ENCODE data around the gene GLB1L2.

- TF ChIP-seq CTCF (IDR thresholded peaks at IDR 0.05) (no peak), POLR2A (IDR thresholded peaks at IDR 0.05) (no peak)
These were observed 39.0 kb downstream of the GLB1L2 start for GRCh38 chr11:134370526-134371435.

Measured in Peyer's patch (tissue), 4 donors.